ENCODE data around the gene MCCC2. TPM values are rescaled to one million over a fixed set of nuclear protein-coding genes. Genes with fewer than 3 reads are reported as not detected.

MCCC2 gene
- 28.4 TPM for total RNA-seq

DNA sequence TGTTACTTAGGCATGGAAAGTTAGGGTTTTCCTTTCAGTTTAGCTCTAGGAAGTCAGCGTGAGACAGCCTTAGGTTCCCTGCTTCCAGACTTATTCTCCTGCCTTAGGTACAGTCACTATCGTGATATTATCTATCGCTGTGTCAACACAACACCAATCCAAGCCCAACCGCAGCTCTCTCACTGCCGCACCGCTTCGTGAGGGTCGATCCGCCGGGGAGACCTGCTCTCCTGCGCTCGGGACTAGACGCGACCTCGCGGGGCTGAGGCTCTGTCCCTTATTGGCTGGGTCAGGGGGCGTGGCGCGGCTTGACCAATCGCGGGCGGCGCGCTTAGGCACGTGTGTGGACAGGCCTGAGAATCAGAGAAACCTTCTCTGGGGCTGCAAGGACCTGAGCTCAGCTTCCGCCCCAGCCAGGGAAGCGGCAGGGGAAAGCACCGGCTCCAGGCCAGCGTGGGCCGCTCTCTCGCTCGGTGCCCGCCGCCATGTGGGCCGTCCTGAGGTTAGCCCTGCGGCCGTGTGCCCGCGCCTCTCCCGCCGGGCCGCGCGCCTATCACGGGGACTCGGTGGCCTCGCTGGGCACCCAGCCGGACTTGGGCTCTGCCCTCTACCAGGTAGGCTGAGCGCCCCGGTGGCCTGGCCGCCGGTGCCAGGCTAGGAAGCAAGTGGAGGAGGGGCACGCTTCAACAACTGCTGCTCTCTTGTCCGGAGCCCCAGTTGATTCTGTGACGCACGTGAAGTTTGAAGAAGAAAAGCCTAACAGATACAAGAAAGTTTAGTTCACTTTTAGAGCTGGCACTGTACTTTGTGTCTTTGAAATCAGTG is at the start of gene MCCC2:
MCCC2 (plus strand) TSS at position 400 of the 825 bp plus-strand sequence; CDS start at position 486, 86 bp downstream.

Other genes starting within 250 kb of the MCCC2 start
- 76.0 TPM for gene BDP1, start 131.7 kb upstream of the MCCC2 start, total RNA-seq
- not detected for gene CARTPT, start 131.9 kb downstream of the MCCC2 start, total RNA-seq